Esophagus squamous epithelium (tissue), 4 donors: Measurements from ENCODE around the gene ARMCX5.

ENCODE experiments used
- CTCF ChIP-seq, 6 experiments: fragments of 450-650 bp in 4 of 6; fragments of 200-600 bp in 2 of 6; sonication (generic) in 2 of 6; IDR thresholded peaks; one replicate each; pipeline ENCODE4 v1.5.1; 2016 to 2019; ENCODE audit warnings: antibody characterized with exemption in 6 of 6, mild to moderate bottlenecking in 4 of 6, moderate library complexity in 4 of 6
- POLR2A ChIP-seq, 4 donors: fragments of 450-650 bp; IDR thresholded peaks; one replicate each; pipeline ENCODE4 v1.6.1; 2017; ENCODE audit warnings: antibody characterized with exemption in 4 of 4, mild to moderate bottlenecking in 4 of 4, moderate library complexity in 3 of 4

- TF ChIP-seq CTCF (IDR thresholded peaks at IDR 0.05) = no peak
- TF ChIP-seq POLR2A (IDR thresholded peaks at IDR 0.05) = no peak
Measured at GRCh38 chrX:102580891-102581290, 18.4 kb upstream of the ARMCX5 start.
